Heart right ventricle (tissue), 16 donors: Measurements from ENCODE around the gene CFAP99. TPM values are rescaled to one million over a fixed set of nuclear protein-coding genes. Genes with fewer than 3 reads are reported as not detected.
A peak's percentile ranks its signal among the peaks of the same experiment; 100 is the strongest.

Experiments
- ATAC-seq, 8 donors: fragments of 200-7000 bp; cut with Tn5 transposase; one replicate each; pipeline ENCODE4 v1.9.1; 2020; ENCODE audit warnings: mild to moderate bottlenecking in 8 of 8, moderate library complexity in 8 of 8, moderate number of reproducible peaks in 1 of 8
- DNase-seq, 2 donors: peaks; one replicate each; pipeline ENCODE4 v3.0.0-alpha.2; 2020
- H3K27ac ChIP-seq, 10 donors: fragments of 200-600 bp; sonication (generic) in 2 of 10; one replicate each; pipeline versions ENCODE4 v1.5.0 to v1.8.0; 2020 to 2022; ENCODE audit warnings: mild to moderate bottlenecking in 3 of 10
- H3K27me3 ChIP-seq, 7 donors: fragments of 200-600 bp; one replicate each; pipeline ENCODE4 v1.8.0; 2021 to 2022; ENCODE audit warnings: mild to moderate bottlenecking in 2 of 7
- H3K36me3 ChIP-seq, 9 donors: fragments of 200-600 bp; sonication (generic) in 1 of 9; one replicate each; pipeline versions ENCODE4 v1.5.0 to v1.8.0; 2020 to 2022; ENCODE audit warnings: mild to moderate bottlenecking in 2 of 9
- H3K4me1 ChIP-seq, 9 donors: fragments of 200-600 bp; sonication (generic) in 1 of 9; one replicate each; pipeline versions ENCODE4 v1.5.0 to v1.8.0; 2020 to 2022; ENCODE audit warnings: mild to moderate bottlenecking in 4 of 9
- H3K4me3 ChIP-seq, 10 donors: fragments of 200-600 bp; sonication (generic) in 2 of 10; one replicate each; pipeline versions ENCODE4 v1.5.0 to v1.8.0; 2020 to 2022; ENCODE audit warnings: mild to moderate bottlenecking in 7 of 10, moderate library complexity in 2 of 10
- H3K9me3 ChIP-seq, 11 donors: fragments of 200-600 bp in 10 of 11; sonication (generic) in 2 of 11; one replicate each; pipeline versions ENCODE4 v1.5.0 to v1.8.0; 2013 to 2022; ENCODE audit warnings: mild to moderate bottlenecking in 2 of 11, control low read depth in 1 of 11, moderate library complexity in 1 of 11
- WGBS, 2 donors: extraction: QIAGEN DNeasy Blood & Tissue Kit; methylation state at CpG; one replicate each; pipeline ENCODE4 v1.1.7; 2013; ENCODE audit warnings: inconsistent platforms in 1 of 2; 5-methylcytosine and 5-hydroxymethylcytosine counted together
- intact Hi-C, 10 donors: fragments of 100-400 bp; cut with DNase I; formaldehyde crosslinking; loops; one replicate each; pipeline versions ENCODE4 v1.11.1 to v1.14.2; 2022
- polyA plus RNA-seq, 2 donors: library from polyadenylated mRNA; stranded (reverse); fragments of 200-250 nt; gene quantifications; one replicate each; pipeline ENCODE4 v1.2.3, GENCODE V29; 2013
- total RNA-seq, 10 donors: library from RNA; stranded (reverse); fragmentation: NEBNext Ultra II Directional in 3 of 10; extraction: Animal tissue kit (Norgen Biotek cat#: 25700) in 3 of 10; gene quantifications; one replicate each; pipeline versions ENCODE4 v1.2.1 to v1.2.4, GENCODE V29; 2021 to 2023
- TF ChIP-seq, protein P1 (sequence below), 9 donors: fragments of 200-600 bp; sonication (generic) in 2 of 9; IDR thresholded peaks; one replicate each; pipeline versions ENCODE4 v1.5.0 to v1.8.0; 2021 to 2022; ENCODE audit warnings: antibody characterized with exemption in 9 of 9, mild to moderate bottlenecking in 5 of 9, moderate library complexity in 1 of 9
- donor health status: Arrhythmogenic right ventricular cardiomyopathy.
- donor health status: ischemic (EF 13 %, LVEDD 7.1; RV severe dilation, severe dysfunction).
- donor health status: healthy with polysubstance abuse.
- donor health status: DM: no; HTN: yes; CAD: no.
- donor health status: DM: no; HTN: no; CAD: no.
- donor health status: ischemic (EF 25% LVEDD 6.9; RV normal size, moderate dysfunction).
- donor health status: ischemic (EF 25% LVEDD 5.7; RV mildly dilated, moderate dysfunction).
- donor health status: healthy.
- donor health status: DM: yes; HTN: yes; CAD: no.
- donor health status: Ischemic cardiomyopathy.
- donor health status: ischemic (EF 35%, LVEDD 5.7; RV mildly dilated, moderate dysfunction).
- donor health status: nonischemic (EF 11% LVEDD 7.7; RV severe dilation, severe dysfunction).
- donor health status: DM: yes; HTN: yes; CAD: no.
- donor health status: PGD.
- donor health status: ischemic (EF 29% LVEDD 5.4; RV normal size, mild dysfunction).
- donor health status: nonischemic (EF 23%, LVEDD 6.1; RV moderate dilation, normal function).

CFAP99 gene
- total and polyA plus RNA-seq, 12 donors: not detected

DNA sequence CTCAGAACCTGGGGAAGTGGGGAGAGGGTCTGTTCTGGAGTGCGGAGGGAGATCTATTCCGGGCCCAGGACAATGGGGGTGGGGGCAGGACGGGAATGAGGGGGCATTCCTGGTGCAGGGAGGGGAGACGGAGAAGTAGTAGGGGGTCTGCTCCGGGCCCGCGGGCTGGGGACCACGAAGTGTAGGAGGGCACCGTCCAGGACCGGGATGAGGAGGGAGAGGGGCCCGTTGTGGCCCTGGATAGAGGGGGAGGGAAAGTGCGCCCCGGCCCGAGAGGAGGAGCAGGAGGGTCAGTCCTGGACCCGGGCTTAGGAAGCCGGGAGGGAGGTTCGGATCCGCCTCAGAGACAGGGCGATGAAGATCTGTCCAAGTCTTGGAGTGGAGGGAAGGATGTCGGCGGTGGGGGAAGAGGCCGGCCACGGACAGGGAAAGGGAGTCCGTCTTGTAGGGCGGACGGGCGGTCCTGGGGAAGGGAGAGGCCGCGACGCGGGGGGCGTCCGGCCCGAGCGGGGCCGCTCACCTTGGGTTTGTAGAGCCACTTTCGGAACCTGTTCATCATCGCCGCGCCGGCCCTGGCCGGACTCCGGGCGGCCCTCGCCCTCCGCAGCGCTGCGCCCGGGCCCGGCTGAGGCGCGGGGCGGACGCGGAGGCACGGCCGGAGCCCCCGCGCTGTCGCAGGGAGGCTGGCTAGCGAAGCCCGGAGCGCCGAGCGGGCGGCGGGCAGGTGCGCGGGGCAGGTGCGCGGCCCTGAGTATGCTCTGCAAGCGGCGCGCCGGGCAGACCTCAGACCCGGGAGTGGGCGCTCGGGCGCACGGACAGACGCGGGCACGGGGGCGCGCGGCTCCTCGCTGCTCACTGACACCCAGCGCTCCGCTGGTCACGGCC is 748 bp upstream of the CFAP99 start, which contains the start of gene ZFYVE28:
ZFYVE28 (minus strand) TSS at position 881 of the 885 bp plus-strand sequence; CDS start at position 559, 322 bp downstream.
- 1% methylated on average over 74 to 90 of the region's 90 CpGs for WGBS, 2 donors
- Histone ChIP-seq H3K4me3 (peak within 1 kb of the TSS; percentile 41 to 93 (median 63)), H3K9me3 (no peaks in the 10 kb centered on the region), H3K27ac (peak within 1 kb of the TSS in 6 of 10 donors; percentile 31 to 71 (median 52)), H3K27me3 (peaks cover 0 to 68% (median 34%) of the 10 kb centered on the region in 7 donors), H3K4me1 (peaks cover 8 to 48% (median 30%) of the 10 kb centered on the region in 9 donors), H3K36me3 (no peaks in the 10 kb centered on the region)
- intact Hi-C loops: loop anchor here in 8 of 10 donors (5.0 to 10.0 kb wide), 6 partner anchors 44 to 547 kb away; partner anchors contain the start of genes MXD4 (in 6 of the 8), HAUS3 (in 3 of the 8), POLN (in 3 of the 8) and GRK4 (in 1 of the 8)
- ATAC-seq (peak in 2 of 8 donors; percentile 0 to 13), DNase-seq (no peak)
- TF ChIP-seq, protein P1, sequence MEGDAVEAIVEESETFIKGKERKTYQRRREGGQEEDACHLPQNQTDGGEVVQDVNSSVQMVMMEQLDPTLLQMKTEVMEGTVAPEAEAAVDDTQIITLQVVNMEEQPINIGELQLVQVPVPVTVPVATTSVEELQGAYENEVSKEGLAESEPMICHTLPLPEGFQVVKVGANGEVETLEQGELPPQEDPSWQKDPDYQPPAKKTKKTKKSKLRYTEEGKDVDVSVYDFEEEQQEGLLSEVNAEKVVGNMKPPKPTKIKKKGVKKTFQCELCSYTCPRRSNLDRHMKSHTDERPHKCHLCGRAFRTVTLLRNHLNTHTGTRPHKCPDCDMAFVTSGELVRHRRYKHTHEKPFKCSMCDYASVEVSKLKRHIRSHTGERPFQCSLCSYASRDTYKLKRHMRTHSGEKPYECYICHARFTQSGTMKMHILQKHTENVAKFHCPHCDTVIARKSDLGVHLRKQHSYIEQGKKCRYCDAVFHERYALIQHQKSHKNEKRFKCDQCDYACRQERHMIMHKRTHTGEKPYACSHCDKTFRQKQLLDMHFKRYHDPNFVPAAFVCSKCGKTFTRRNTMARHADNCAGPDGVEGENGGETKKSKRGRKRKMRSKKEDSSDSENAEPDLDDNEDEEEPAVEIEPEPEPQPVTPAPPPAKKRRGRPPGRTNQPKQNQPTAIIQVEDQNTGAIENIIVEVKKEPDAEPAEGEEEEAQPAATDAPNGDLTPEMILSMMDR (IDR thresholded peaks at IDR 0.05): no peak

GRCh38 chr4:2419814-2420213 is 1.1 kb downstream of the CFAP99 start:
- peaks cover 3 to 31% (median 15%) of the 10 kb centered on the region in 9 donors for H3K4me1 ChIP-seq

DNA sequence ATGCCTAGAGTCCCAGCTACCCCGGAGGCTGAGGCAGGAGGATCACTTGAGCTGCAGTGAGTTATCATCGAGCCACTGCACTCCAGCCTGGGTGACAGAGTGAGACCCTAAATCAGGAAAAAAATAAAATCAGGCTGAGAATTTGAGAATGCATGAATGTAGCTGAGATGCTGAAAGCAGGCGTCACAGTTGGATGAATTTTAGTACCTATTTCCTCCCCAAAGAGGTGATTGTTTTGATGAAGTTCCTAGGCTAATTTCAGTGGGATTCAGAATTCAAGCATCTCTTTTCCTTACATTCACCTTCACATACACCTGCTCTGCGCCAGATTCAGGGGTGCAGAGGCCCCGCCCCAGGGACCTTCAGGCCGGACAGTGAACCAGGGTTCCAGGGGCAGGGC is 3.2 kb downstream of the CFAP99 start:
- 80 to 85% methylated on average over 6 of the region's 6 CpGs for WGBS, 2 donors
- H3K27ac ChIP-seq: no peak overlapping the region
- no peaks in the 10 kb centered on the region for H3K36me3 ChIP-seq
- H3K9me3 ChIP-seq: no peaks in the 10 kb centered on the region
- no peak overlapping the region for H3K4me3 ChIP-seq
- peaks cover 0 to 55% (median 40%) of the 10 kb centered on the region in 7 donors for H3K27me3 ChIP-seq
- TF ChIP-seq, protein P1 (IDR thresholded peaks at IDR 0.05): no peak
- DNase-seq (no peak), ATAC-seq (no peak)
- peaks cover 3 to 20% (median 11%) of the 10 kb centered on the region in 9 donors for H3K4me1 ChIP-seq
- intact Hi-C loops: no loop called here

More at GRCh38 chr4:2419814-2420213, 1.1 kb downstream of the CFAP99 start:
- TF ChIP-seq, protein P1 (IDR thresholded peaks at IDR 0.05): no peak
- DNase-seq (no peak), ATAC-seq (no peak)
- no peaks in the 10 kb centered on the region for H3K9me3 ChIP-seq
- intact Hi-C loops: loop anchor here in 8 of 10 donors (5.0 to 10.0 kb wide), 6 partner anchors 42 to 545 kb away; partner anchors contain the start of genes MXD4 (in 6 of the 8), HAUS3 (in 3 of the 8), POLN (in 3 of the 8) and GRK4 (in 1 of the 8)
- no peak overlapping the region for H3K4me3 ChIP-seq
- no peaks in the 10 kb centered on the region for H3K36me3 ChIP-seq
- no peak overlapping the region for H3K27ac ChIP-seq
- WGBS, 2 donors: 47 to 51% methylated on average over 9 of the region's 9 CpGs
- H3K27me3 ChIP-seq: peaks cover 0 to 71% (median 40%) of the 10 kb centered on the region in 7 donors

DNA sequence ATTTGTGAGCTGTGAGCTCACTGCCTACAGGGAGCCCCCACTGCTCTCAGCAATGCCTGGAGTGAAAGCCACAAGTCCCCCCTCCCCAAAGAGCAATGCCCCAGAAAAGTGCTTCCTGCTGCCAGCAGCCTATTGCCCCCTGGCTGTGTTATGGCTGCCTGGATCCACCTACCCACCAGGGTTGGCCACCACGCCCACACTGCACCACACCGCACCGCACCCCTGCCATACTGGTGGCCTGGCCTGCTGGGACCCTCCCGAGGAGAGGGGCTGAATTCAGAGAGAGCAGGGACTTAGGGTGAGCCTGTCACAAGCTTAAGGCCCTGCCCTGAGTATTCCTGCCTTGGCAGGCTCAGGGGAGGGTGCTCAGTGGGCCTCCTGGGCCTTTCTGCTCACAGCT is 4.3 kb downstream of the CFAP99 start:
- Histone ChIP-seq H3K36me3 (no peaks in the 10 kb centered on the region), H3K4me3 (no peak overlapping the region), H3K4me1 (peaks cover under 1 to 12% (median 8%) of the 10 kb centered on the region in 9 donors), H3K27ac (no peak overlapping the region), H3K27me3 (peaks cover 0 to 45% (median 40%) of the 10 kb centered on the region in 7 donors), H3K9me3 (no peaks in the 10 kb centered on the region)
- intact Hi-C loops: no loop called here
- 73 to 81% methylated on average over 4 of the region's 4 CpGs for WGBS, 2 donors
- DNase-seq (no peak), ATAC-seq (no peak)
- TF ChIP-seq, protein P1 (IDR thresholded peaks at IDR 0.05): no peak
